IMR-90 (cell line): ENCODE results near the gene PSMD1.

Experiments used
- CTCF ChIP-seq: conservative IDR thresholded peaks from 2 replicates; pipeline ENCODE4 v1.5.1; 2012; ENCODE audit warnings: mild to moderate bottlenecking, low read depth, low read length, improper control_type of control experiment
- POLR2A ChIP-seq: IDR thresholded peaks from 2 replicates; pipeline ENCODE4 v1.6.1; 2012; ENCODE audit warnings: mild to moderate bottlenecking, low read depth, low read length

GRCh38 chr2:231050018-231050901, 6.4 kb upstream of the PSMD1 start:
- no peak for TF ChIP-seq CTCF
- TF ChIP-seq POLR2A = no peak
